Neuronal stem cell (in vitro differentiated cells): Measurements from ENCODE around the gene DOCK4.

Experiments used
- DNase-seq: peaks from one replicate; pipeline ENCODE4 v3.0.0-alpha.2; 2013; ENCODE audit warnings: low spot score
- H2AFZ ChIP-seq: one replicate; pipeline ENCODE4 v1.6.1; 2013; ENCODE audit warnings: mild to moderate bottlenecking, low read length, inconsistent platforms
- H2AK5ac ChIP-seq: 2 replicates; pipeline ENCODE4 v1.6.1; 2013; ENCODE audit warnings: low read depth, mild to moderate bottlenecking, inconsistent platforms, low read length, moderate library complexity, mixed read lengths
- H2BK120ac ChIP-seq: 2 replicates; pipeline ENCODE4 v1.6.1; 2013; ENCODE audit warnings: low read depth, mild to moderate bottlenecking, inconsistent platforms, low read length, moderate library complexity, mixed read lengths
- H2BK12ac ChIP-seq: one replicate; pipeline ENCODE4 v1.6.1; 2013; ENCODE audit warnings: low read length, inconsistent platforms
- H2BK15ac ChIP-seq: 2 replicates; pipeline ENCODE4 v1.6.1; 2013; ENCODE audit warnings: mild to moderate bottlenecking, low read length, inconsistent platforms, mixed read lengths
- H2BK5ac ChIP-seq: one replicate; pipeline ENCODE4 v1.6.1; 2013; ENCODE audit warnings: inconsistent platforms, mild to moderate bottlenecking, low read length, moderate library complexity
- H3K14ac ChIP-seq: one replicate; pipeline ENCODE4 v1.6.1; 2013; ENCODE audit warnings: low read length, inconsistent platforms
- H3K18ac ChIP-seq: 2 replicates; pipeline ENCODE4 v1.6.1; 2013; ENCODE audit warnings: low read length, inconsistent platforms
- H3K23ac ChIP-seq: 2 replicates; pipeline ENCODE4 v1.6.1; 2013; ENCODE audit warnings: low read depth, mild to moderate bottlenecking, mixed read lengths, low read length, inconsistent platforms; ENCODE audit not compliant: poor library complexity
- H3K27ac ChIP-seq: replicated peaks from 3 replicates; pipeline ENCODE4 v1.5.1; 2013; ENCODE audit warnings: low read length, inconsistent platforms
- H3K27me3 ChIP-seq, 3 experiments: 2 replicates each; pipeline ENCODE4 v1.6.1; 2013; ENCODE audit warnings: low read length in 3 of 3, mild to moderate bottlenecking in 2 of 3, inconsistent platforms in 1 of 3, low read depth in 1 of 3, mixed read lengths in 1 of 3, moderate library complexity in 1 of 3; ENCODE audit not compliant: control insufficient read depth in 3 of 3, insufficient read depth in 3 of 3
- H3K36me3 ChIP-seq, 2 donors: replicated peaks in 1 of 2; 2 replicates each; pipeline ENCODE4 v1.6.1; 2013; ENCODE audit warnings: low read length in 2 of 2; ENCODE audit not compliant: control insufficient read depth in 2 of 2, insufficient read depth in 2 of 2
- H3K4ac ChIP-seq: 2 replicates; pipeline ENCODE4 v1.6.1; 2013; ENCODE audit warnings: inconsistent platforms, mild to moderate bottlenecking, low read length, moderate library complexity
- H3K4me1 ChIP-seq, 2 donors: 1 replicate in 1 of 2; 2 replicates in 1 of 2; pipeline ENCODE4 v1.6.1; 2013; ENCODE audit warnings: low read length in 2 of 2, low read depth in 1 of 2; ENCODE audit not compliant: control insufficient read depth in 2 of 2, insufficient read depth in 1 of 2
- H3K4me2 ChIP-seq: one replicate; pipeline ENCODE4 v1.6.1; 2013; ENCODE audit warnings: mild to moderate bottlenecking, low read length, inconsistent platforms; ENCODE audit not compliant: insufficient read depth, poor library complexity, severe bottlenecking
- H3K4me3 ChIP-seq, 2 donors: 2 replicates each; pipeline ENCODE4 v1.5.1; 2013; ENCODE audit warnings: low read length in 2 of 2, mild to moderate bottlenecking in 2 of 2, inconsistent platforms in 1 of 2, moderate library complexity in 1 of 2
- H3K79me1 ChIP-seq: one replicate; pipeline ENCODE4 v1.6.1; 2013; ENCODE audit warnings: low read depth, mild to moderate bottlenecking, inconsistent platforms, low read length, moderate library complexity
- H3K9ac ChIP-seq: one replicate; pipeline ENCODE4 v1.6.1; 2013; ENCODE audit warnings: mild to moderate bottlenecking, low read depth, low read length, inconsistent platforms; ENCODE audit not compliant: poor library complexity
- H3K9me3 ChIP-seq, 2 donors: replicated peaks in 1 of 2; 2 replicates each; pipeline versions ENCODE3 to v1.6.1; 2013; ENCODE audit warnings: low read length in 2 of 2, mild to moderate bottlenecking in 2 of 2, inconsistent platforms in 1 of 2, low read depth in 1 of 2, mixed read lengths in 1 of 2, moderate library complexity in 1 of 2; ENCODE audit not compliant: control insufficient read depth in 2 of 2, insufficient read depth in 1 of 2
- H4K8ac ChIP-seq: one replicate; pipeline ENCODE4 v1.6.1; 2013; ENCODE audit warnings: low read depth, mild to moderate bottlenecking, inconsistent platforms, low read length, moderate library complexity
- H4K91ac ChIP-seq: one replicate; pipeline ENCODE4 v1.6.1; 2013; ENCODE audit warnings: low read length, low read depth, mild to moderate bottlenecking, inconsistent platforms; ENCODE audit not compliant: poor library complexity
- WGBS, 2 donors: extraction: QIAGEN DNeasy Blood & Tissue Kit; methylation state at CpG; one replicate each; pipeline ENCODE4 v1.1.7; 2013; ENCODE audit warnings: missing lambda C conversion rate in 2 of 2, mixed read lengths in 1 of 2; ENCODE audit not compliant: insufficient read length in 2 of 2, insufficient replicate concordance in 1 of 2; ENCODE audit errors: extremely low coverage in 2 of 2; 5-methylcytosine and 5-hydroxymethylcytosine counted together

Gene DOCK4

DNA sequence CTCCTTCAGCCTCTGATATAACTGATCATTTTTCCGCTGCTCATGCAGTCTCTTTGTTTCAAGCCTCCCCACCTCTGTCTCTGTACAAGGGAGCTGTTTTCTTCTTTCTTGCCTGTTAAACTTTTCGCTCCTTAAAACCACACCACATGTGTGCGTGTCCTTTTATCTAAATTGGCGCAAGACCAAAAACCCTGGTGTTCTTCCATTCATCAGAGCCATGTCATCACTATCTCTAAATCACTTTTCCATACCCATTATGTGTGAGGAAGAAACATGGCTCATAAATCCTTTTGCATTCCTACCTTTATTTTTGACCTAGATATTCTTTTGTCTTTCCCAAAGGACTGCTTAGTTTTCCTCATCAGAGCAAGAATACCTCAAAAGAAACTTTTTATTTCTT, 404.9 kb downstream of the DOCK4 start:
- no peak overlapping the region for H2AFZ ChIP-seq
- H4K8ac ChIP-seq, result no peak overlapping the region
- H4K91ac ChIP-seq, result no peak overlapping the region
- no peak overlapping the region for H2BK12ac ChIP-seq
- no CpG with 5 or more reads among the region's 4 CpGs for WGBS, 2 donors
- no peak overlapping the region for H2BK120ac ChIP-seq
- H3K27me3 ChIP-seq, result no peaks in the 10 kb centered on the region
- no peak overlapping the region for H2BK5ac ChIP-seq
- no peak overlapping the region for H2AK5ac ChIP-seq
- H3K79me1 ChIP-seq, result peaks cover 2% of the 10 kb centered on the region
- H3K4me3 ChIP-seq, result no peak overlapping the region
- H3K23ac ChIP-seq, result no peak overlapping the region
- H3K4ac ChIP-seq, result no peak overlapping the region
- no peak overlapping the region for H3K18ac ChIP-seq
- no peak for DNase-seq
- H3K9ac ChIP-seq, result no peak overlapping the region
- H3K4me2 ChIP-seq, result no peak overlapping the region
- H3K4me1 ChIP-seq, result no peaks in the 10 kb centered on the region
- H2BK15ac ChIP-seq, result no peak overlapping the region
- H3K9me3 ChIP-seq, result peaks cover 6 to 30% of the 10 kb centered on the region in 2 donors
- H3K14ac ChIP-seq, result no peak overlapping the region
- no peak overlapping the region for H3K27ac ChIP-seq
- H3K36me3 ChIP-seq, result no peaks in the 10 kb centered on the region

DNA sequence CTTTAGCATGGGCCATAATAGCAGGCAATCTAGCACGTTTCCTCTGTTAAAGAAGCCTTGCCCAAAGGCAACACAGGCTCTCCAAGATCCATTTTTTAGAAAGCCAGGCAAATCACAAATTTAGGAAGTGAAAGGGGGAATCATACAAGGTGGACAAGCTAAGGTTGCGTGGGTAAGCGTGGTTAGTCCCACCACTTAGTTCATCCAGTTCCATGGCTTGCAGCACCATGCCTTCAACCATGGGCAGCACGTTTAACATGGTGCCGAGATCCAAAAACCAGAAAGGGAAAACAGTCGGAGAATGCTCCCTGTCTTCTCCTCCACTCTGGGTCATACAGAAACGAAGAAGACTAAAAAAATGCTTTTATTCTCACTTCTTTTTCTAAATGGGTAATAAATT, 409.5 kb downstream of the DOCK4 start:
- H3K4me3 ChIP-seq, result no peak overlapping the region
- no peak overlapping the region for H3K9ac ChIP-seq
- no peaks in the 10 kb centered on the region for H3K4me1 ChIP-seq
- no peak overlapping the region for H3K4ac ChIP-seq
- H3K18ac ChIP-seq, result no peak overlapping the region
- no peak overlapping the region for H3K14ac ChIP-seq
- no peak overlapping the region for H4K91ac ChIP-seq
- no peak overlapping the region for H3K23ac ChIP-seq
- peaks cover 2% of the 10 kb centered on the region for H3K79me1 ChIP-seq
- no peak overlapping the region for H3K27ac ChIP-seq
- no peak overlapping the region for H2BK15ac ChIP-seq
- no peaks in the 10 kb centered on the region for H3K36me3 ChIP-seq
- H2AFZ ChIP-seq, result no peak overlapping the region
- no peak overlapping the region for H3K4me2 ChIP-seq
- no peak overlapping the region for H2BK12ac ChIP-seq
- no peak overlapping the region for H4K8ac ChIP-seq
- no peaks in the 10 kb centered on the region for H3K27me3 ChIP-seq
- peak; percentile 15 for DNase-seq
- H3K9me3 ChIP-seq, result peaks cover 18 to 34% of the 10 kb centered on the region in 2 donors
- no peak overlapping the region for H2AK5ac ChIP-seq
- H2BK120ac ChIP-seq, result no peak overlapping the region
- no CpG with 5 or more reads among the region's 7 CpGs for WGBS, 2 donors
- no peak overlapping the region for H2BK5ac ChIP-seq

DNA sequence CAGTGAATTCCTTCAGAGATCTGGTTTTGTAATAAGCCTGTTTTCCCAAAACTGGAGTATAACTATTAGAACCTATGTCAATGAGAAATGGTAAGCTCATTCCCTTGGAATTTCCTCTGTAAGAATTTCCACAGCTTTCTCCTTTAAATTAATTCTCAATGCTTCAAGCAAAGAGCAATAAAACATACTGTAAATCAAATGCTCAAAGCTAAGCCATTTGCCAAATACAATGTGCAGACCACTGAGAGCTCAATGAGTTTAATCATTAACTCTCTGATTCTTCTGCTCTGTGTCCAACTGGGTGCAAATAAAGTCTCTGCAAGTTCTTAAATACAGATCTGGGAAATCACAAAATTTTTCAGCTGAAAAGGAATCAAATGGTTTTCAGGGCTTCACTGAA, 416.3 kb downstream of the DOCK4 start:
- Histone ChIP-seq H4K91ac (no peak overlapping the region), H3K9me3 (no peaks in the 10 kb centered on the region), H2BK5ac (no peak overlapping the region), H3K23ac (peak overlapping the region; percentile 27), H3K27me3 (no peaks in the 10 kb centered on the region), H3K27ac (no peak overlapping the region), H3K14ac (no peak overlapping the region), H2AK5ac (no peak overlapping the region), H4K8ac (no peak overlapping the region), H3K4me3 (no peak overlapping the region), H2BK12ac (no peak overlapping the region), H2BK120ac (no peak overlapping the region), H2AFZ (no peak overlapping the region), H3K4me2 (no peak overlapping the region), H3K36me3 (peaks cover 0 to 23% of the 10 kb centered on the region in 2 donors), H3K4ac (no peak overlapping the region), H2BK15ac (no peak overlapping the region), H3K18ac (no peak overlapping the region), H3K79me1 (no peaks in the 10 kb centered on the region), H3K4me1 (no peaks in the 10 kb centered on the region), H3K9ac (no peak overlapping the region)
- no peak for DNase-seq

DNA sequence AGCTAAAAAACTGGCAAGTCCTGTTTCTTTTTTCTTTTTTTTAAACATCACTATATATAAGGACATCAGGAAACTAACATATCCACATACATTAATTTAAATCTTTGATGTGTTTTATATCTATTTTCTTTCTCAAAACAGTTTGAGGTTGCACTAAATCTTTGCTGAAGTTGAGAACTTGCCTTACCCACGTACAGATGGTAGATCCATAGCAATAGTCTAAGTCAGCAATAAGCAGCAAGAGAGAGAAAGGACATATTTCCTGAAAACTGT, 417.2 kb downstream of the DOCK4 start:
- Histone ChIP-seq H3K36me3 (peaks cover 0 to 23% of the 10 kb centered on the region in 2 donors), H2AFZ (no peak overlapping the region), H3K18ac (no peak overlapping the region), H2BK120ac (no peak overlapping the region), H3K27me3 (no peaks in the 10 kb centered on the region), H3K9ac (no peak overlapping the region), H3K9me3 (no peaks in the 10 kb centered on the region), H4K8ac (no peak overlapping the region), H3K4me2 (no peak overlapping the region), H2BK5ac (no peak overlapping the region), H3K79me1 (no peaks in the 10 kb centered on the region), H2BK12ac (no peak overlapping the region), H2AK5ac (no peak overlapping the region), H4K91ac (no peak overlapping the region), H3K4me1 (no peaks in the 10 kb centered on the region), H2BK15ac (no peak overlapping the region), H3K14ac (no peak overlapping the region), H3K4me3 (no peak overlapping the region), H3K27ac (no peak overlapping the region), H3K23ac (no peak overlapping the region), H3K4ac (no peak overlapping the region)
- DNase-seq, result no peak
- no CpG with 5 or more reads among the region's 1 CpG for WGBS, 2 donors
